ENCODE results near the gene ZNF281.

DNA sequence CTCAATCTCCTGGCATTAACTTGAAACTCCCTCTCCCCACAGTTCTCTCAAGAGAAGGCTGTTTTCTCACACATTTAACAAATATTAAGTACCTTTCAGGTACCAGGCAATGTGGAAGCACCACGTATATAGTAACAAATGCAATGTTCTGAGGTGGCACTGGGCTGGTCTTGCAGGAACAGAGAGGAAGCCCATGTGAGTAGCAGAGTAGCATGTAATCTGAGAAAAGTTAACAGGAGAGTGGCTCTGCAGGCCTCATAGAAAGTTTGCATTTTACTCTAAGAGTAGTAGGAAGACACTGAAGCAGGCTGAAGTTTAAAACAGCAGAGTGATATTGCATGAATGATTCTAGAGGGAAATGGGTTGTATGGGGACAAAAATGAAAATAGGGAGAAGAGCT, 21.0 kb downstream of the ZNF281 start:
- TF ChIP-seq, protein P1, sequence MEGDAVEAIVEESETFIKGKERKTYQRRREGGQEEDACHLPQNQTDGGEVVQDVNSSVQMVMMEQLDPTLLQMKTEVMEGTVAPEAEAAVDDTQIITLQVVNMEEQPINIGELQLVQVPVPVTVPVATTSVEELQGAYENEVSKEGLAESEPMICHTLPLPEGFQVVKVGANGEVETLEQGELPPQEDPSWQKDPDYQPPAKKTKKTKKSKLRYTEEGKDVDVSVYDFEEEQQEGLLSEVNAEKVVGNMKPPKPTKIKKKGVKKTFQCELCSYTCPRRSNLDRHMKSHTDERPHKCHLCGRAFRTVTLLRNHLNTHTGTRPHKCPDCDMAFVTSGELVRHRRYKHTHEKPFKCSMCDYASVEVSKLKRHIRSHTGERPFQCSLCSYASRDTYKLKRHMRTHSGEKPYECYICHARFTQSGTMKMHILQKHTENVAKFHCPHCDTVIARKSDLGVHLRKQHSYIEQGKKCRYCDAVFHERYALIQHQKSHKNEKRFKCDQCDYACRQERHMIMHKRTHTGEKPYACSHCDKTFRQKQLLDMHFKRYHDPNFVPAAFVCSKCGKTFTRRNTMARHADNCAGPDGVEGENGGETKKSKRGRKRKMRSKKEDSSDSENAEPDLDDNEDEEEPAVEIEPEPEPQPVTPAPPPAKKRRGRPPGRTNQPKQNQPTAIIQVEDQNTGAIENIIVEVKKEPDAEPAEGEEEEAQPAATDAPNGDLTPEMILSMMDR (IDR thresholded peaks at IDR 0.05): no peak
- TF ChIP-seq EP300 (IDR thresholded peaks at IDR 0.05): no peak

Data from gastroesophageal sphincter (tissue), 3 donors.